Measurements from ENCODE around the gene DNMT3L. TPM values are rescaled to one million over a fixed set of nuclear protein-coding genes. Genes with fewer than 3 reads are reported as not detected.

Gene DNMT3L
- total and polyA plus RNA-seq, 2 experiments from 2014 or later: 0.27 TPM; not detected in 1

GRCh38 chr21:44289381-44290010 is 27.8 kb upstream of the DNMT3L start:
- ATAC-seq (no peak), DNase-seq (ENCODE audit: low spot score) (no peak)
- Histone ChIP-seq H3K27ac (ENCODE audit: low read depth) (no peak overlapping the region), H3K9me2 (ENCODE audit: insufficient read depth) (no peaks in the 10 kb centered on the region), H2AFZ (no peak overlapping the region), H3K4me1 (ENCODE audit: insufficient read depth) (no peaks in the 10 kb centered on the region), H3K36me3 (ENCODE audit: insufficient read depth) (no peaks in the 10 kb centered on the region), H3F3A (replicated peaks; ENCODE audit: low read depth) (no peaks in the 10 kb centered on the region), H3K4me3 (no peak overlapping the region), H3K79me2 (replicated peaks; ENCODE audit: insufficient read depth) (no peaks in the 10 kb centered on the region), H3K27me3 (ENCODE audit: insufficient read depth) (peaks cover 11% of the 10 kb centered on the region; the same call in 1 of the 2 replicates), H4K20me1 (replicated peaks; ENCODE audit: insufficient read depth) (no peaks in the 10 kb centered on the region), H3K4me2 (no peak overlapping the region)
- no peaks in the 10 kb centered on the region for H3K4me1 Mint-ChIP-seq
- no peaks in the 10 kb centered on the region for H3K36me3 Mint-ChIP-seq (ENCODE audit: low read depth)
- H3K27ac Mint-ChIP-seq: no peak overlapping the region
- TF ChIP-seq REST (IDR thresholded peaks at IDR 0.05; ENCODE audit: unreplicated experiment): no peak
- no peak for TF ChIP-seq CTCF (conservative IDR thresholded peaks at IDR 0.05; ENCODE audit: low read depth in 2 of 2)
- TF ChIP-seq ZNF462 (CRISPR knock-in tag; IDR thresholded peaks at IDR 0.05): no peak
- TF ChIP-seq JUNB (IDR thresholded peaks at IDR 0.05; ENCODE audit: unreplicated experiment): no peak
- TF ChIP-seq NANOG (IDR thresholded peaks at IDR 0.05; ENCODE audit: borderline replicate concordance): no peak
- no peak for TF ChIP-seq CREB1 (CRISPR knock-in tag; IDR thresholded peaks at IDR 0.05; ENCODE audit: low read depth)
- TF ChIP-seq ZNF331 (CRISPR knock-in tag; IDR thresholded peaks at IDR 0.05; ENCODE audit: low read depth): no peak
- no peak for TF ChIP-seq STAT1 (IDR thresholded peaks at IDR 0.05; ENCODE audit: unreplicated experiment)
- no peak for TF ChIP-seq ETS1 (IDR thresholded peaks at IDR 0.05)
- no peak for TF ChIP-seq EZH2 (IDR thresholded peaks at IDR 0.05; ENCODE audit: low read depth, unreplicated experiment)
- TF ChIP-seq EZH2phosphoT487 (IDR thresholded peaks at IDR 0.05; ENCODE audit: unreplicated experiment): no peak
- no peak for TF ChIP-seq ZNF114 (CRISPR knock-in tag; IDR thresholded peaks at IDR 0.05)
- no peak for TF ChIP-seq POLR2AphosphoS5 (IDR thresholded peaks at IDR 0.05; ENCODE audit: low read depth)
- peaks cover 5% of the 10 kb centered on the region for H3K27me3 Mint-ChIP-seq (ENCODE audit: insufficient read depth, low read depth, poor library complexity)
- H3K9me3 Mint-ChIP-seq: no peaks in the 10 kb centered on the region
- no peak overlapping the region for H3K4me3 Mint-ChIP-seq

Data from GM23338 (cell line).